ENCODE results near the gene MYO5A.

GRCh38 chr15:52528564-52529340 is at the start of gene MYO5A:
- TF ChIP-seq GATA3 (IDR thresholded peaks at IDR 0.05; ENCODE audit: low read depth, low read length) (no peak), GATA2 (IDR thresholded peaks at IDR 0.05; ENCODE audit: low read depth, low read length) (no peak)
